ENCODE results near the gene ZBTB8OS.

Gene ZBTB8OS

DNA sequence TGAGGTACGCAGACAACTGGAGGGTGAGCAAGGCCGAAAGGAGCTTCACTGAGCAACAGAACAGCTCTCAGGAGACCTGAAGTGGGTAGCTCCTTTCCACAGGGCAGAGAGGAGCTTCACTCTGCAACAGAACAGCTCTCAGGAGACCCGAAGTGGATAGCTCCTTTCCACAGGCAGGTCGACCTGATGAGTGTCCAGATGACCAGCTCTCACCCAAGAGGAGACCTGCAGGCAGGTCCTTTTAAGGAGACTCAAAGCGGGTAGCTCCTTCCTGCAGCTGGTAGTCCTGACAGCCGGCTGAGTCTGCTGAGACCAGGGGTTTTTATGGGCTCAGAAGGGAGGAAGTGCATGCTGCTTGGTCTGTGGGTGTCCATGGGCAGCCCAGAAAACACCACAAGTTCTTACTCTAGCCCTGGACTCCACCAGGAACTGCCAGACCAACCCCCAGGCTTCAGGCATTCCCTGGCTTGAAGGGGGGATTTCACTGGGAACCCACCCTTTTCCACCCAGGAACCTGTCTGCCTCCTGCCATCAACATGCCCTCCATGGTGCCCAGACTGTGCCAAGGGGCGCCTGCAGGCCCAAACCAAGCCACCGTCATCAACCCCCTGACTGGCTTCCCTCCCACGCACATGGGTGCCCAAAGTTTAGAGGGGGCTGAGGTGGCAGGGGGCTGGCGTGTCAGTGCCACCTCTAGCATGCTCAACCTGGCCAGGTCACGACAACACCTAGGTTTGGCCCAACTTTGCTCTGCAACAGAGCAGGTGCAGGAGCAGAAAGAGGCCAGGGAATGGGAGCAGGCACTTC lies 43.6 kb downstream of the ZBTB8OS start:
- DNase-seq = no peak

- DNase-seq = no peak
These were observed 44.5 kb downstream of the ZBTB8OS start for GRCh38 chr1:32605711-32606424.

DNA sequence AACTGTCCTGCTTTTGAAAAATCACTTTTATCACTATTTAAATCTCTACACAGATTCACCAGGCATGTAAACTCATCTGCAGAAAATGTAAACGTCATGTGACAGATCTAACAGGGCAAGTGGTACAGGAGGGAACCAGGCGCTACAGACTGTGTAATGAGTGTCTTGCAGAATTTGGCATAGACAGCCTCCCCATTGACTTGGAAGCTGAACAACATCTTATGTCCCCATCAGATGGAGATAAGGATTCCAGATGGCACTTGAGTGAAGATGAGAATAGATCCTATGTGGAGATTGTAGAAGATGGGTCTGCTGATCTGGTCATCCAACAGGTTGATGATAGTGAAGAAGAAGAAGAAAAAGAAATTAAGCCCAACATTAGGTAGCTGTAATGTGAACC lies 50.3 kb downstream of the ZBTB8OS start:
- no peak for DNase-seq

DNA sequence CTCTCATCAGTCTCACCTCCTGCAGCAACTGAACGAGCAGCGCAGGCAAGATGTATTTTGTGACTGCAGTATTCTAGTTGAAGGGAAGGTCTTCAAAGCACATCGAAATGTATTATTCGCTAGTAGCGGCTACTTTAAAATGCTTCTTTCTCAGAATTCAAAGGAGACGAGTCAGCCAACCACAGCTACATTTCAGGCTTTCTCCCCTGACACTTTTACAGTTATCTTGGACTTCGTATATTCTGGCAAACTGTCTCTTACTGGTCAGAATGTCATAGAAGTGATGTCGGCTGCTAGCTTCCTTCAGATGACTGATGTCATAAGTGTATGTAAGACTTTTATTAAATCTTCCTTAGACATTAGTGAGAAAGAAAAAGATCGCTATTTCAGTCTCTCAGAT lies 57.4 kb downstream of the ZBTB8OS start:
- no peak for DNase-seq

DNA sequence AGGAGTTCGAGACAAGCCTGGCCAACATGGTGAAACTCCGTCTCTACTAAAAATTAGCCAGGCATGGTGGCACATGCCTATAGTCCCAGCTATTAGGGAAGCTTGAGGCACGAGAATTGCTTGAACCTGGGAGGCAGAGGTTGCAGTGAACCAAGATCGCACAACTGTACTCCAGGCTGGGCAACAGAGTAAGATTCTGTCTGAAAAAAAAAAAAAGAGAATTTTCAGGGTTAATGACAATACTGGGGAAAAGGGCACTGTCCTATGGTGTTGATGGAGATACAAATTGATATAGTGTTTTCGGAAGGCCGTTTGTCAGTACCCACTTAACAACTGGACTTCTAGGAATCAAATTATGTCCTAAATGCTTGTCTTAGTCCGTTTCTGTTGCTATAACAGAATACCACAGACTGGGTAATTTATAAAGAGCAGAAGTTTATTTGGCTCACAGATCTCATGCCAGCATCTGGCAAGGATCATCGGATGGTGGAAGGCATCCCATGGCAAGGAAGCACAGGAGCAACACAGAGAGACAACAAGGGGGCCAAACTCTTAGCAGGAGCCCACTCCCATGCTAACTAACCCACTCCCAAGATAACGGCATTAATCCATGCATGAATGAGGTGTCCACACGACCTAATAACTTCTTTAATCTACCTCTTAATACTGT lies 69.9 kb downstream of the ZBTB8OS start:
- DNase-seq = no peak
